Measurements from ENCODE around the gene KCNH8.
"Not testable (repeated sequence)": the region's sequence is repeated elsewhere in the genome, so short reads cannot be mapped to it uniquely, and the experiment has no call there.

Gene KCNH8

GRCh38 chr3:19215427-19215826 is 67.1 kb downstream of the KCNH8 start:
- Histone ChIP-seq H3K27me3 (replicated peaks; ENCODE audit: control insufficient read depth, insufficient read depth, low read length, poor library complexity, severe bottlenecking) (no peaks in the 10 kb centered on the region), H3K4me3 (ENCODE audit: insufficient read depth, low read depth, low read length, poor library complexity, severe bottlenecking) (no peak overlapping the region), H3K27ac (ENCODE audit: insufficient read depth, low read length, poor library complexity, severe bottlenecking) (no peak overlapping the region), H3K4me1 (ENCODE audit: control insufficient read depth, insufficient read depth, low read length, poor library complexity, severe bottlenecking) (no peaks in the 10 kb centered on the region), H3K9me3 (ENCODE audit: control insufficient read depth, low read length) (no peaks in the 10 kb centered on the region), H3K36me3 (ENCODE audit: control insufficient read depth, insufficient read depth, low read length) (no peaks in the 10 kb centered on the region)
- DNase-seq: no peak

GRCh38 chr3:19216669-19217337 is 68.5 kb downstream of the KCNH8 start:
- no peak for DNase-seq
- Histone ChIP-seq H3K9me3 (ENCODE audit: control insufficient read depth, low read length) (no peaks in the 10 kb centered on the region), H3K36me3 (ENCODE audit: control insufficient read depth, insufficient read depth, low read length) (no peaks in the 10 kb centered on the region), H3K4me3 (ENCODE audit: insufficient read depth, low read depth, low read length, poor library complexity, severe bottlenecking) (no peak overlapping the region), H3K4me1 (ENCODE audit: control insufficient read depth, insufficient read depth, low read length, poor library complexity, severe bottlenecking) (no peaks in the 10 kb centered on the region), H3K27me3 (replicated peaks; ENCODE audit: control insufficient read depth, insufficient read depth, low read length, poor library complexity, severe bottlenecking) (no peaks in the 10 kb centered on the region), H3K27ac (ENCODE audit: insufficient read depth, low read length, poor library complexity, severe bottlenecking) (no peak overlapping the region)

- Histone ChIP-seq H3K4me1 (ENCODE audit: control insufficient read depth, insufficient read depth, low read length, poor library complexity, severe bottlenecking) (no peaks in the 10 kb centered on the region), H3K9me3 (ENCODE audit: control insufficient read depth, low read length) (no peaks in the 10 kb centered on the region), H3K27ac (ENCODE audit: insufficient read depth, low read length, poor library complexity, severe bottlenecking) (no peak overlapping the region), H3K36me3 (ENCODE audit: control insufficient read depth, insufficient read depth, low read length) (no peaks in the 10 kb centered on the region), H3K4me3 (ENCODE audit: insufficient read depth, low read depth, low read length, poor library complexity, severe bottlenecking) (no peak overlapping the region), H3K27me3 (replicated peaks; ENCODE audit: control insufficient read depth, insufficient read depth, low read length, poor library complexity, severe bottlenecking) (no peaks in the 10 kb centered on the region)
- DNase-seq: no peak
Observed at GRCh38 chr3:19220311-19220710, 72.0 kb downstream of the KCNH8 start.

GRCh38 chr3:19221081-19221480 is 72.8 kb downstream of the KCNH8 start:
- Histone ChIP-seq H3K36me3 (ENCODE audit: control insufficient read depth, insufficient read depth, low read length) (no peaks in the 10 kb centered on the region), H3K4me3 (ENCODE audit: insufficient read depth, low read depth, low read length, poor library complexity, severe bottlenecking) (no peak overlapping the region)
- no peak for DNase-seq

GRCh38 chr3:19226479-19226878 is 78.2 kb downstream of the KCNH8 start:
- no peak for DNase-seq
- Histone ChIP-seq H3K27me3 (replicated peaks; ENCODE audit: control insufficient read depth, insufficient read depth, low read length, poor library complexity, severe bottlenecking) (no peaks in the 10 kb centered on the region), H3K4me1 (ENCODE audit: control insufficient read depth, insufficient read depth, low read length, poor library complexity, severe bottlenecking) (no peaks in the 10 kb centered on the region)

More at GRCh38 chr3:19221081-19221480, 72.8 kb downstream of the KCNH8 start:
- Histone ChIP-seq H3K9me3 (ENCODE audit: control insufficient read depth, low read length) (no peaks in the 10 kb centered on the region), H3K4me1 (ENCODE audit: control insufficient read depth, insufficient read depth, low read length, poor library complexity, severe bottlenecking) (no peaks in the 10 kb centered on the region), H3K27me3 (replicated peaks; ENCODE audit: control insufficient read depth, insufficient read depth, low read length, poor library complexity, severe bottlenecking) (no peaks in the 10 kb centered on the region), H3K27ac (ENCODE audit: insufficient read depth, low read length, poor library complexity, severe bottlenecking) (no peak overlapping the region)

GRCh38 chr3:19228167-19228566 is 79.9 kb downstream of the KCNH8 start:
- no peak for DNase-seq
- H3K9me3 ChIP-seq (ENCODE audit: control insufficient read depth, low read length): no peaks in the 10 kb centered on the region
- no peaks in the 10 kb centered on the region for H3K36me3 ChIP-seq (ENCODE audit: control insufficient read depth, insufficient read depth, low read length)
- H3K27ac ChIP-seq (ENCODE audit: insufficient read depth, low read length, poor library complexity, severe bottlenecking): no peak overlapping the region
- no peak overlapping the region for H3K4me3 ChIP-seq (ENCODE audit: insufficient read depth, low read depth, low read length, poor library complexity, severe bottlenecking)
- no peaks in the 10 kb centered on the region for H3K27me3 ChIP-seq (replicated peaks; ENCODE audit: control insufficient read depth, insufficient read depth, low read length, poor library complexity, severe bottlenecking)
- no peaks in the 10 kb centered on the region for H3K4me1 ChIP-seq (ENCODE audit: control insufficient read depth, insufficient read depth, low read length, poor library complexity, severe bottlenecking)

More at GRCh38 chr3:19226479-19226878, 78.2 kb downstream of the KCNH8 start:
- H3K27ac ChIP-seq (ENCODE audit: insufficient read depth, low read length, poor library complexity, severe bottlenecking): no peak overlapping the region
- no peaks in the 10 kb centered on the region for H3K36me3 ChIP-seq (ENCODE audit: control insufficient read depth, insufficient read depth, low read length)
- H3K4me3 ChIP-seq (ENCODE audit: insufficient read depth, low read depth, low read length, poor library complexity, severe bottlenecking): no peak overlapping the region
- H3K9me3 ChIP-seq (ENCODE audit: control insufficient read depth, low read length): no peaks in the 10 kb centered on the region

GRCh38 chr3:19229086-19229485 is 80.8 kb downstream of the KCNH8 start:
- Histone ChIP-seq H3K27ac (ENCODE audit: insufficient read depth, low read length, poor library complexity, severe bottlenecking) (no peak overlapping the region), H3K9me3 (ENCODE audit: control insufficient read depth, low read length) (no peaks in the 10 kb centered on the region), H3K36me3 (ENCODE audit: control insufficient read depth, insufficient read depth, low read length) (no peaks in the 10 kb centered on the region), H3K4me1 (ENCODE audit: control insufficient read depth, insufficient read depth, low read length, poor library complexity, severe bottlenecking) (no peaks in the 10 kb centered on the region), H3K4me3 (ENCODE audit: insufficient read depth, low read depth, low read length, poor library complexity, severe bottlenecking) (no peak overlapping the region), H3K27me3 (replicated peaks; ENCODE audit: control insufficient read depth, insufficient read depth, low read length, poor library complexity, severe bottlenecking) (no peaks in the 10 kb centered on the region)
- DNase-seq: no peak

- not testable (repeated sequence) for H3K27ac ChIP-seq (ENCODE audit: insufficient read depth, low read length, poor library complexity, severe bottlenecking)
Observed at GRCh38 chr3:19229881-19230280, 81.6 kb downstream of the KCNH8 start.

GRCh38 chr3:19231792-19232461 is 83.6 kb downstream of the KCNH8 start:
- H3K27me3 ChIP-seq (replicated peaks; ENCODE audit: control insufficient read depth, insufficient read depth, low read length, poor library complexity, severe bottlenecking): no peaks in the 10 kb centered on the region
- H3K4me1 ChIP-seq (ENCODE audit: control insufficient read depth, insufficient read depth, low read length, poor library complexity, severe bottlenecking): no peaks in the 10 kb centered on the region
- DNase-seq: no peak
- no peak overlapping the region for H3K27ac ChIP-seq (ENCODE audit: insufficient read depth, low read length, poor library complexity, severe bottlenecking)
- no peaks in the 10 kb centered on the region for H3K36me3 ChIP-seq (ENCODE audit: control insufficient read depth, insufficient read depth, low read length)
- H3K4me3 ChIP-seq (ENCODE audit: insufficient read depth, low read depth, low read length, poor library complexity, severe bottlenecking): no peak overlapping the region
- H3K9me3 ChIP-seq (ENCODE audit: control insufficient read depth, low read length): no peaks in the 10 kb centered on the region

More at GRCh38 chr3:19229881-19230280, 81.6 kb downstream of the KCNH8 start:
- H3K9me3 ChIP-seq (ENCODE audit: control insufficient read depth, low read length); H3K27me3 ChIP-seq (replicated peaks; ENCODE audit: control insufficient read depth, insufficient read depth, low read length, poor library complexity, severe bottlenecking); DNase-seq; H3K36me3 ChIP-seq (ENCODE audit: control insufficient read depth, insufficient read depth, low read length); H3K4me1 ChIP-seq (ENCODE audit: control insufficient read depth, insufficient read depth, low read length, poor library complexity, severe bottlenecking); H3K4me3 ChIP-seq (ENCODE audit: insufficient read depth, low read depth, low read length, poor library complexity, severe bottlenecking): not testable (repeated sequence)

GRCh38 chr3:19232566-19232965 is 84.3 kb downstream of the KCNH8 start:
- Histone ChIP-seq H3K27me3 (replicated peaks; ENCODE audit: control insufficient read depth, insufficient read depth, low read length, poor library complexity, severe bottlenecking) (no peaks in the 10 kb centered on the region), H3K27ac (ENCODE audit: insufficient read depth, low read length, poor library complexity, severe bottlenecking) (no peak overlapping the region), H3K36me3 (ENCODE audit: control insufficient read depth, insufficient read depth, low read length) (no peaks in the 10 kb centered on the region), H3K4me3 (ENCODE audit: insufficient read depth, low read depth, low read length, poor library complexity, severe bottlenecking) (no peak overlapping the region), H3K4me1 (ENCODE audit: control insufficient read depth, insufficient read depth, low read length, poor library complexity, severe bottlenecking) (no peaks in the 10 kb centered on the region), H3K9me3 (ENCODE audit: control insufficient read depth, low read length) (no peaks in the 10 kb centered on the region)
- no peak for DNase-seq
